Measurements from ENCODE around the gene NDST3.

NDST3 gene

GRCh38 chr4:118285931-118286330, 251.6 kb downstream of the NDST3 start:
- Histone ChIP-seq H3K4me3 (ENCODE audit: low read length) (no peak overlapping the region), H3K9me3 (ENCODE audit: control insufficient read depth, insufficient read depth, low read length) (no peaks in the 10 kb centered on the region), H3K4me1 (ENCODE audit: control insufficient read depth, low read length) (peaks cover 35% of the 10 kb centered on the region), H3K27me3 (ENCODE audit: control insufficient read depth, low read length) (no peaks in the 10 kb centered on the region), H3K4me2 (ENCODE audit: low read length) (no peak overlapping the region), H3K27ac (ENCODE audit: low read depth, low read length) (no peak overlapping the region), H3K9me2 (replicated peaks; ENCODE audit: control insufficient read depth, low read length) (no peaks in the 10 kb centered on the region), H4K20me1 (ENCODE audit: control insufficient read depth, insufficient read depth, low read depth, low read length) (no peaks in the 10 kb centered on the region), H3K36me3 (ENCODE audit: control insufficient read depth, low read length) (peaks cover 12% of the 10 kb centered on the region), H3K79me2 (ENCODE audit: control insufficient read depth, low read length) (no peaks in the 10 kb centered on the region), H3F3A (ENCODE audit: control insufficient read depth, insufficient read depth) (peaks cover 41% of the 10 kb centered on the region)
- no peak for TF ChIP-seq EZH2phosphoT487 (IDR thresholded peaks at IDR 0.05; ENCODE audit: borderline replicate concordance, low read length)
- no peak for TF ChIP-seq CTCF (IDR thresholded peaks at IDR 0.05; ENCODE audit: low read depth, low read length, poor library complexity, severe bottlenecking)

GRCh38 chr4:118286685-118287084, 252.4 kb downstream of the NDST3 start:
- peaks cover 28% of the 10 kb centered on the region for H3K4me1 ChIP-seq (ENCODE audit: control insufficient read depth, low read length)
- H3K4me3 ChIP-seq (ENCODE audit: low read length), result no peak overlapping the region
- H3K27ac ChIP-seq (ENCODE audit: low read depth, low read length), result no peak overlapping the region
- TF ChIP-seq CTCF (IDR thresholded peaks at IDR 0.05; ENCODE audit: low read depth, low read length, poor library complexity, severe bottlenecking) (no peak), EZH2phosphoT487 (IDR thresholded peaks at IDR 0.05; ENCODE audit: borderline replicate concordance, low read length) (no peak)
- peaks cover 3% of the 10 kb centered on the region; the same call in 1 of the 2 replicates for H3K27me3 ChIP-seq (ENCODE audit: control insufficient read depth, low read length)
- H4K20me1 ChIP-seq (ENCODE audit: control insufficient read depth, insufficient read depth, low read depth, low read length), result no peaks in the 10 kb centered on the region
- no peaks in the 10 kb centered on the region for H3K9me2 ChIP-seq (replicated peaks; ENCODE audit: control insufficient read depth, low read length)
- no peaks in the 10 kb centered on the region for H3K79me2 ChIP-seq (ENCODE audit: control insufficient read depth, low read length)
- no peak overlapping the region for H3K4me2 ChIP-seq (ENCODE audit: low read length)
- peaks cover 34% of the 10 kb centered on the region for H3F3A ChIP-seq (ENCODE audit: control insufficient read depth, insufficient read depth)
- H3K9me3 ChIP-seq (ENCODE audit: control insufficient read depth, insufficient read depth, low read length), result no peaks in the 10 kb centered on the region
- H3K36me3 ChIP-seq (ENCODE audit: control insufficient read depth, low read length), result peaks cover 5% of the 10 kb centered on the region

GRCh38 chr4:118287711-118288451, 253.6 kb downstream of the NDST3 start:
- no peaks in the 10 kb centered on the region for H3K9me2 ChIP-seq (replicated peaks; ENCODE audit: control insufficient read depth, low read length)
- H3K9me3 ChIP-seq (ENCODE audit: control insufficient read depth, insufficient read depth, low read length), result no peaks in the 10 kb centered on the region
- peaks cover 22% of the 10 kb centered on the region for H3F3A ChIP-seq (ENCODE audit: control insufficient read depth, insufficient read depth)
- no peak for TF ChIP-seq EZH2phosphoT487 (IDR thresholded peaks at IDR 0.05; ENCODE audit: borderline replicate concordance, low read length)
- no peak for TF ChIP-seq CTCF (IDR thresholded peaks at IDR 0.05; ENCODE audit: low read depth, low read length, poor library complexity, severe bottlenecking)
- H3K36me3 ChIP-seq (ENCODE audit: control insufficient read depth, low read length), result no peaks in the 10 kb centered on the region
- H3K27ac ChIP-seq (ENCODE audit: low read depth, low read length), result no peak overlapping the region
- H3K79me2 ChIP-seq (ENCODE audit: control insufficient read depth, low read length), result no peaks in the 10 kb centered on the region
- H3K27me3 ChIP-seq (ENCODE audit: control insufficient read depth, low read length), result peaks cover 3% of the 10 kb centered on the region; the same call in 1 of the 2 replicates
- H3K4me2 ChIP-seq (ENCODE audit: low read length), result no peak overlapping the region
- H4K20me1 ChIP-seq (ENCODE audit: control insufficient read depth, insufficient read depth, low read depth, low read length), result no peaks in the 10 kb centered on the region
- H3K4me3 ChIP-seq (ENCODE audit: low read length), result no peak overlapping the region
- peaks cover 19% of the 10 kb centered on the region for H3K4me1 ChIP-seq (ENCODE audit: control insufficient read depth, low read length)
